ENCODE data around the gene CHRNB1. TPM values are rescaled to one million over a fixed set of nuclear protein-coding genes. Genes with fewer than 3 reads are reported as not detected.
A peak's percentile ranks its signal among the peaks of the same experiment; 100 is the strongest.
"Not testable (repeated sequence)": the region's sequence is repeated elsewhere in the genome, so short reads cannot be mapped to it uniquely, and the experiment has no call there.

The CHRNB1 gene
- total RNA-seq, 1 experiment from 2014 or later, result 6.2 TPM

DNA sequence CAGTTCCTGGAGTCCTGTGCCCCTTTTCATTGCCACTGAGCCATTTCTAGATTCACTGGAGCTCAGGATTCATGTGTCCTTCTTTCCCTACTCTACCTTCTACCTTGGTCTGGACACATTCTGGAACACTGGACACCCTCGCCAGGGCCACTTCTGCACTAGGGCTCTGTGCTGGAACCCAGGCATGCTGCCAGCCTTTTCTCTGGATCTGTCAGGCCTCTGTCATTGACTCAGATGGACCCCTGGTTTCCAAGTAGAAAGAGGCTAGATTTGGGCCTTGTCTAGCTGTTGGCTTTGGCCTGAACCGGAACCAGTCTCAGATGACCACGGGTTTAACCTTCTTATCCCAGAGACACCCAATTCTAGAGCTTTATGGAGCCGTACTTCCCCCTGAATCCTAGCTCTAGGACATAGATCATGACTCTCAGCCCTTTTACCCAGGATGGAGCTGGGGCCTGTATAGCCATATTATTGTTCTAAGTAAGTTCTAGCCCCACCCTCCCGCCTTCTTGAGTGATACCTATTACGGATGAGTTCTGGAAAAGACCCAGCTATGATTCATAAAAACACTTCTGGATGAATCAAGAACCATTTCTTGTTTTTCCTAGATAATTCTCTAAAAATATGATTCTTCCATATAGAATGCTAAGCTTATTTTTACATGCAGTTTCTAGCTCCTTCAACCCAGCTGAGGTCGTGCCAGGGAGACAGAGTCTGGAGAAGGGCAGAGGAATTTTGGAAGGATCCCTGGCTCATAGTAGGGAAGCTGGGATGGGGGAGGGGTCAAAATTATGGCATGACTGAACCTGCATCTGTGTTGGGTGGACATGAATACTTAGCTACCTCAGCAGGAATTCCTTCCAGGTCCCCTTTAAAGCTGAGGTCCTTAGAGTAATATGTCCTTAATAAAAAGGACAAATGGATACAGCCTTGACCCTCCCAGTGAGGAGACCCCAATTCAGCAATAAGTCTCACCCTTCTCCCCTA lies 1.1 kb upstream of the CHRNB1 start:
- no peaks in the 10 kb centered on the region; the same call in 1 of the 2 replicates for H3K27me3 ChIP-seq

DNA sequence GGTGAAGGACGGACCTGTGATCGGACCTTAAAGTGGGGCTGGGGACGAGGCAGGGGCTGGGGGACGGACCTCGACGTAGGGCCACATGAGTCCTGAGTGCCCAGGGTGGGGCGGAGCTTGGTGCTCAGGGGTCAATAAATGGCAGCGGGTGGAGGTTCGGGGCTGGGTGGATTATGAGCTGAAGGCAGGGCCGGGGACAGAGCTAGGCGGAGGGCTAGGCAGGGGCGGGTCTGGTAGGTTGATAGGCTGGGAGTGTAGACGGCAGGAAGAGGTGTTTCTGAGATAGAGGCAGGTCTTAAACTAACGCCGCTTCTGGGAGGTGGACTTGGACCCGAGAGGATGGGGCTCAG lies 733 bp downstream of the CHRNB1 start:
- Histone ChIP-seq H3K4me3 (no peak overlapping the region), H3K27me3 (no peaks in the 10 kb centered on the region), H3K9me3 (no peaks in the 10 kb centered on the region), H3K36me3 (no peaks in the 10 kb centered on the region)
- no peak for DNase-seq

More for the DNA sequence above, 1.1 kb upstream of the CHRNB1 start:
- Histone ChIP-seq H3K4me3 (no peak overlapping the region), H3K36me3 (no peaks in the 10 kb centered on the region), H3K9me3 (no peaks in the 10 kb centered on the region)
- no peak for DNase-seq

DNA sequence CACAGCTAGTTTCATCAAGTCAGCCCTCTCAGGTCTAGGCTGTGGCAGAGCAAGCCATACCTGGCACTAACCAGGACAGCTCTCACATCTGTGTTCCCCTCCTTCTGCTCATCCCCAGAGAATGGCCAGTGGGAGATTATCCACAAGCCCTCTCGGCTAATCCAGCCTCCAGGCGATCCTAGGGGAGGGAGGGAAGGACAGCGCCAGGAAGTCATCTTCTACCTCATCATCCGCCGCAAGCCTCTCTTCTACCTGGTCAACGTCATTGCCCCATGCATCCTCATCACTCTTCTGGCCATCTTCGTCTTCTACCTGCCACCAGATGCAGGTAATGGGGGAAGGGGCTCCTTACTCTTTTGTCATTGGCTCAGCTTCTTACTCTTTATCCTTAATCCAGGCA lies 3.6 kb downstream of the CHRNB1 start:
- DNase-seq, result no peak
- Histone ChIP-seq H3K9me3 (no peaks in the 10 kb centered on the region), H3K36me3 (no peaks in the 10 kb centered on the region), H3K27me3 (no peaks in the 10 kb centered on the region), H3K4me3 (no peak overlapping the region)

DNA sequence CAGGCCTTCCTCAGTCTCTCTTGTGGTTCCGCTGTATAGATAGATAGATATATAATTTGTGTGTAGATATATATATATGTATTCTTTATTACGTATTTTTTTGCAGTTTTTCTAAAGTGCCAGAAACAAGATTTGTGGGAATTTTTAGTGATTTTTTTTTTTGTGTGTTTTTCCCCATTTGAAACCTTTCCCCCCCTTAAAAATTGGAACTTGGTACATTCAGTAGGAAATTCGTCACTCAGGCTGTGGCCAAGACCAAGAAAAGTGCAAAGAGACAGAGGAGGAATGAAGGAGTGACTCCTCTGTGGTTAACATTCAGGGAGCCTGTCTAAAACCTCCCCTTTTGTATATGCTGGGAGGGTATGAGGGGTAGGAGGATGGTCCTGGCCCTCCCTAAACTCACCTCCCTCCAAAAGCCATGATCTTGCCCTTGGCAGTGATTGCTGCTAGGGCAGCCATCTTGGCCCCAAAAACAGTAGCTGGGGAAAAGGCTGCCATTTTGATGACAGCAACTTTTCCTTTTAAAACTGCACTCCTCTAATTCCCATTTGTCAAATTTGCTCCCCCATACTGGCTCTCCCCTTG lies 15.2 kb downstream of the CHRNB1 start:
- Histone ChIP-seq H3K36me3 (no peaks in the 10 kb centered on the region), H3K27me3 (no peaks in the 10 kb centered on the region), H3K9me3 (no peaks in the 10 kb centered on the region), H3K4me3 (no peak overlapping the region)
- no peak for DNase-seq

DNA sequence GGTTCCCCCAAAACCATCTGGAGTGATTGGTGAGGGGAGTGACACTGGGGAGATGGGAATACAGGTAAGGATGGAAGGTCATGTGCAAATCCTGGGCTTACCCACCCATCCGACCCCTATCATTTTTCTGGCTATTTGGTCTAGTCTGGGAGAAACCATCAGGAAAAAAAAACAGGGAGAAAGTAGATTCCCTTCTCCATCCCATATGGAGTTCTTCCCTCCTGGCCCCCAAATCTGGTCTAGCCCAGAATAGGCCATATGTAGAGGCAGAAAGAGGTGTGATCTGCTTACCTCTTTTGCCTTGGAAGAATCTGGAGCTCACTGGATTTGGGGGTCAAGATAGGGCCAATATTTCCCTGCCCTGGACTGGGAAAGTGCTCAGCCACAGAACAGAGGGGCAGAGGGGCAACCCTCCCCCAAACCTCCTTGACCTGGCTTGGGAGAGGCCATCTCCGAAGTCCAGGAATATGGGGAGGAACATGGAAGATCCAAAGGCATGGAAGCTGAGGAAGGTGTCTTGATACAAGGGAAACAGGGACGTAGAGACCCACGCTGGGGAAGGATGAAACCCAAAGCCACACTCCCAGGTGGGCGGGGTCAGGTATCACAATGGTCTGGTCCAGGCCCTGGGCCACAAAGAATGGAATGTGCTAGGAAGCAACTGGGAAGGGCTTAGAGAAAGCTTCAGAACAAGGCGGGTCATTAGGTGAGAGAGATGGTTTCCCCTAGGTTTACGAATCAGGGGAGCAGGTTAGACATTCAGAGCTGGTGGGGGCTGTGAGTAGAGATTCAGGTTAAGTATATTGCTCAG lies 16.2 kb downstream of the CHRNB1 start:
- Histone ChIP-seq H3K36me3 (no peaks in the 10 kb centered on the region; the same call in 1 of the 2 replicates), H3K9me3 (no peaks in the 10 kb centered on the region), H3K27me3 (no peaks in the 10 kb centered on the region), H3K4me3 (no peak overlapping the region)
- DNase-seq, result no peak

DNA sequence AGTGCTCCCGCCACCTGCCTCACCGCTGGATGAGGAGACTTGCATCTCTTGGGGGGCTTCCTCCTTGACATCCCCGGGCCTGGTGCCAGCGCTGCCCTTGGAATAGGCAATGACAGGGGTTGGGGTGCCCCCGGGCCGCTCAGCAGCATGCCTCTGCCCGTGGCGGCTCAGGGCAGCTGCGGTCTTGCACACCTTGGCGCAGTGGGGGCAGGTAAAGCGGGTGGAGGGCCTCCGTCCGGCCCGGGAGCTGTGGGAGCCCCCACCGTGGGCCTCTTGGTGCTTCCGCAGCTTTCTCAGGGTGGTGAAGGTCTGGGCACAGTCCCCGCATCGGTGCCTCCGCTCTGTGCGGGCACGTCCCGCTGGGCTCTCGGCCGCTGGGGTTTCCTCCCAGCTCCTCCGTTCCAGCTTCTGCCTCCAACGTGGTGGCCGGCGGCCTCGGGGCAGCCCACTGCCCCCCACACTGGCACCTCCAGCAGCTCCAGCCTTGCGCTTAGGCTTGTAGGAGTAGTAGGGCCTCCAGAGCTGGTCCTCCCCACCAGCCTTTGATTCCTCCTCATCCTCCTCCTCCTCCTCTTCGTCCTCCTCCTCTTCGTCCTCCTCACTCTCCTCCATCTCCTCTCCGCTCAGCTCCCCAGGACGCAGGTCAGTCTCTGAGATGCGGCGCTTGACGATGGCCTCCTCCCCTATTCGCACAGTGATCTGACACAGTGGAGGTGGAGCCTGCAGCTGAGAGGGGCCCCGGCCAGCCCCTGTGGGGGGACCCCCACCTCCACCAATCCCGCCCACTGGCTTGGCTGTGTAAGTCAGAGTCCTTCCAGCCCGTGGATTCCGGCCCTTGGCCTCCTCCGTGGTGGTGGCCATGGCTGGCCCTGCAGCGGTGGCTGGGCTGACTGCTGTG lies 17.9 kb downstream of the CHRNB1 start:
- Histone ChIP-seq H3K4me3 (no peak overlapping the region), H3K9me3 (no peaks in the 10 kb centered on the region), H3K36me3 (peaks cover 3% of the 10 kb centered on the region; the same call in 1 of the 2 replicates), H3K27me3 (no peaks in the 10 kb centered on the region)
- DNase-seq, result no peak

DNA sequence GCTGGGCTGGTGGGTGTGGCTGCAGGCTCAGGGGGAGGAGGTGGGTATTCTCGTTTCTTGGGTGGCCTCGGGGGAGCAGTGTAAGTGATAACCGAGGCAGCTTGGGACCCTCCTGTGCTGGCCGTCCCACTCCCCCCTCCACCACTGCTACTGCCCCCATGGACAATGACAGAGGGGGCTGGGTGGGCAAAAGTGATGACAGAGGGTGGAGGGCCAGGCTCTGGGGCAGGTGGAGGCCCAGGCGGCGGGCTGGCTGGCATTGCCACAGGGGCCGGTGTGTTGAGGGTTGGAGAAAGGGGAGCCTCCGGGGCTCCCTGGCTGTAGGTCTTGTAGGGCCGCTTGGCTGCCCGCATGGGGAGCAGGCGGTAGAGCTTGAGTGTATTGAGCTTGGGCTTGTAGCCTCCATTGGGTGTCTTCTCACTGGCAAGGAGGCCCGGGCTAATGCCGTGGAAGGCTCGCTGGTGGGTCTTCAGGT lies 18.5 kb downstream of the CHRNB1 start:
- Histone ChIP-seq H3K9me3 (no peaks in the 10 kb centered on the region), H3K4me3 (no peak overlapping the region), H3K36me3 (peaks cover 3% of the 10 kb centered on the region; the same call in 1 of the 2 replicates), H3K27me3 (no peaks in the 10 kb centered on the region)
- no peak for DNase-seq

DNA sequence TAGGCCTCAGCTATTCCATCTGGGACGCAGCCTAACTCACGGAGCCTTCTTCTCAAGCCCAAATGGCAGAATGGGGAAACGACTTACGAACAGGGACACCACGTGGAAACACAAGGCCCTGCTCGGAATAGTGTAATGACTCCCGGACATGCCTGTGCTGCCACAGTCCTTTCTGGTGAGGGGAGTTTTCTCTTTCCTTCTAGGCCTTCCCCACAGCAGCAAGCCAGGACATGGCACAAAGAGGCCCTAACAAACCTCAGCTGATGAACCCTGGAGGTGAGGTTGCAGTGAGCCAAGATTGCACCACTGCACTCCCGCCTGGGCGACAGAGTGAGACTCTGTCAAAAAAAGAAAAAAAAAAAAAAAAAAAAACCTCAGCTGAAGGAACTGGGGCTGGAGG lies 19.2 kb downstream of the CHRNB1 start:
- DNase-seq, result no peak
- H3K36me3 ChIP-seq, result peaks cover 3% of the 10 kb centered on the region; the same call in 1 of the 2 replicates

DNA sequence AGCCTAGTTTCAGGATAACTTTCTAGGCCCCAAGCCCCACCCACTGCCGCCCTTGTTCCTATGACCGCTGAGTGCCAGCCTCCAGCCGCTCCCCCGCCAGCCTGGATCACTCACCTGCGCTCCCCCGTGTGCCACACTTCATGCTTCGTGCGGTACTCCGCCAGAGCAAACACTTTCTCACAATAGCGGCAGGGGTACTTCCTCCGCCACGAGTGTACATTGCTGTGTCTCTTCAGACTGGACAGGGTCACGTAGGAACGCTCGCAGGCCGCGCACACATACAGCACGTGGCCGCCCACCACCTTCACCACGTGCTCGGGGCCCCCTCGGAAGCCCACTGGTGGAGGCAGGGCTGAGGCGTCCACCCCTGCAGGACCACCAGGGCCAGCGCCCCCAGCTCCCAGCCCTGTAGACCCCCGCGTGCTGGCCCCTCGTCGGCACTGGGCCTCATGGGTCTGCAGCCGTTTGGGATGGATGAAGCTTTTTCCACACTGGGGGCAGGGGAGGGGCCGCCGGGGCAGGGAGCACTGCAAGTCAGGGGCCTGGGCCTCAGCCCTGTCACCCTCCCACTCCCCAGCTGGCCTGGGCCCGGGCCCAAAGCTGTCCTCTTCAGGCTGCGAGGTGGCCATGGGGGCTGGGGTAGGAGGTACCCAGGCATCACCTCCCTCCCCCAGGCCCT lies 20.9 kb downstream of the CHRNB1 start:
- Histone ChIP-seq H3K9me3 (no peaks in the 10 kb centered on the region), H3K4me3 (no peak overlapping the region), H3K36me3 (peaks cover 3% of the 10 kb centered on the region; the same call in 1 of the 2 replicates), H3K27me3 (no peaks in the 10 kb centered on the region)
- no peak for DNase-seq

More for the DNA sequence above, 19.2 kb downstream of the CHRNB1 start:
- Histone ChIP-seq H3K4me3 (no peak overlapping the region), H3K27me3 (no peaks in the 10 kb centered on the region), H3K9me3 (no peaks in the 10 kb centered on the region)

DNA sequence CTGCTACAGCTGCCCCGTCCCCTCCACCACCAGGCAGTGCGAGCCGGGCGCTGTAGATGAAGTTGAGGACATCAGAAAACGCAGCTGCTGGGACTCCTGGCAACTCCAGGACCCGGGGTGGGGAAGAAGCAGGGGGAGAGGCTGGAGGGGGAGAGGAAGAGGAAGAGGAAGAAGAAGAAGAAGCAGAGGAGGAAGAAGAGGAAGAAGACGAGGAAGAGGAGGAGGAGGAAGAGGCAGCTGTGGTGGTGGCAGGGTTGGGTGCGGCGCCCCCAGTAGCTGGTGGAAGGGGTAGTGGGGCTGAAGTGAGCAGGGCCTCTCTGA lies 21.4 kb downstream of the CHRNB1 start:
- no peaks in the 10 kb centered on the region for H3K27me3 ChIP-seq
- no peaks in the 10 kb centered on the region for H3K9me3 ChIP-seq
- H3K4me3 ChIP-seq, result no peak overlapping the region
- DNase-seq, result no peak
- H3K36me3 ChIP-seq, result peaks cover 3% of the 10 kb centered on the region; the same call in 1 of the 2 replicates

DNA sequence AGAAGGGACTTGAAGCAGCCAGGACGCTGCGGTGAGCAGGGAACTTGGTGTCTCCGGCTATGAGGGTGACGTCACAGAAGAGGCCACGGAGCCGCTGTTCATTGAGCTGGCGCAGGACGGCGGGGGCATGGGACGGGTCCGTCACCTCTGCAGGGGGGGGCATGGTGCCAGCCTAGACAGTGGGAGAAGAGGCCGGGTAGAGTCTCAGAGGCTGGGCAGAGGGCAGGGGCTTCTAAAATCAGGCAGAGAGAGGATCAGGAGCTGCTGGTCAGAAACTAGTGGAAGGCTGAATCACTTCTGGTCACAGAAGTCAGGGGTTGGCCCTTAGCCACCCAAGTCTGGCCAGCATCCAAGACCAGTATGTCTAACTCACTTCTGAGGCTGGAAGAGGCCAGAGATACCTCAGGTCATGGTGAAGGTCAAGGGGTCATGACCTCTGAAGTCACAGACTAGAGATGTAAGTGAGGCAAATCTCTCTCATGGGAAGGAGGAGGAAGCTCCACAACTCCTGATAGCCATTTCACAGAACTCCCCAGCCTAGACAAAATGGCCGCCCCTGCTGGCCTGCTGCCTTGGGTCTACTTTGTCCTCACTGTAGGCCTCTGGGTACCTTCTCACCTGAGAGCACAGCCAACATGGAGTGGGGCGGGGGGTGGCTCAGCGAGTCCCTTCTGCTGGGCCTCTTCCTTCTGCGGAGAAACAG lies 21.9 kb downstream of the CHRNB1 start:
- H3K36me3 ChIP-seq, result peaks cover 3% of the 10 kb centered on the region; the same call in 1 of the 2 replicates
- no peak overlapping the region for H3K4me3 ChIP-seq
- H3K9me3 ChIP-seq, result no peaks in the 10 kb centered on the region
- DNase-seq, result peak; percentile 71
- H3K27me3 ChIP-seq, result no peaks in the 10 kb centered on the region

DNA sequence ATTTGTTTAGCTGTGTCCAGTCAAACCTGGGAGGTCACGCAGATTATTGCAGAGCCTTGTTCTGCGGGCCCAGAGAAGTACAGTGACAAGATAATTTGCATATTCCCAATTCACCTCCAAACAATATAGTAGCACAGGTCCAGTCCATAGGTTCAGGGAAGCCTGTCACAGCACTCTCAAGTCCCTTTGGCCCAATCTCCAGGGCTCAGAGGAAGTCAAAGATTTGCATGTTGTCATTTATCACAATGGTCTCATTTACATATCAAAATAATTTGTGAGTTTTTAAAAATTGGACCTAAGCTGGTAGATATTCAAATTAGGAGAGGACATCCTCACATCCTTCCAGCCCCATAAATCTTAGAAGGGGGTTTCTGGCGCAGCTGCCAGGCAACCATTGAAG lies 22.6 kb downstream of the CHRNB1 start:
- Histone ChIP-seq H3K36me3 (peaks cover 3% of the 10 kb centered on the region; the same call in 1 of the 2 replicates), H3K9me3 (no peaks in the 10 kb centered on the region), H3K4me3 (no peak overlapping the region), H3K27me3 (no peaks in the 10 kb centered on the region)
- no peak for DNase-seq

DNA sequence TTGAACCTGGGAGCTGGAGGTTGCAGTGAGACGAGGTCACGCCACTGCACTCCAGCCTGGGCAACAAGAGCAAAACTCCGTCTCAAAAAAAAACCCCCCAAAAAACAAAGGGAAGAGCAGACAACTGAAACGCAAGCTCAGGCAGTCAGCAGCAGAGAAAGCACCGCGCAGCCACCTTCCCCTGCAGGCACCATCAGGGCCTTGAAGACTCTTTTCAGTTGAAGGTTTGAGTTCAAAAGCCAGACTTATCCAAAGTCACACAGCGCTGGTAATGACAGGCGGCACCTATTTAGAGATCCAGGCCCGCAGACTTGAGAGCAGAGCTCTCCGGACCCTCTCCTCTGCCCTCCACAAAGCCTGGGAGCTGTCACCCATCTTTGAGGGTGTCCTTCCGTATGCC lies 23.4 kb downstream of the CHRNB1 start:
- H3K27me3 ChIP-seq, result no peaks in the 10 kb centered on the region
- DNase-seq, result no peak
- H3K4me3 ChIP-seq, result no peak overlapping the region
- H3K36me3 ChIP-seq, result peaks cover 3% of the 10 kb centered on the region; the same call in 1 of the 2 replicates
- H3K9me3 ChIP-seq, result no peaks in the 10 kb centered on the region

DNA sequence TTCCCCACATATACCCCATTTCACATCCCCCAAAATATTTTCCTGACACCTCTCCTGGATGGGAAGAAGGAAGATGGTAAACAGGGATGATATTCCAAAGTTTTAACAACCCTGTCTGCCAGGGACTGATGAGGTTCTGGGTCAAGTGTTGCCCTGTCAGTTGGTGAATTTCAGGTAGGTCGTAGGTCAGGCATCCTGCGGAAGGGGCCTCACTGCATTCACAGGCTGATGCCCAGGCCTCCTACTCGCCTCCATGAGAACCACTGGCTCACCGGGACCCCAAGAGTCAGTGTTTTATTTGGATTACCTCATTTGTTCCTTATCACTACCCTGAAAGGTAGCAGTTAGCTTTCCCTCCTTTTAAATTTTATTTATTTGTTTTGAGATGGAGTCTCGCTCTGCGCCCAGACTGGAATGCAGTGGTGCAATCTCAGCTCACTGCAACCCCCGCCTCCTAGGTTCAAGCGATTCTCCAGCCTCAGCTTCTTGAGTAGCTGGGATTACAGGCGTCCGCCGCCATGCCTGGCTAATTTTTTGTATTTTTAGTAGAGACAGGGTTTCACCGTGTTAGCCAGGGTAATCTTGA lies 24.0 kb downstream of the CHRNB1 start:
- H3K36me3 ChIP-seq, result peaks cover 3% of the 10 kb centered on the region; the same call in 1 of the 2 replicates
- no peaks in the 10 kb centered on the region for H3K27me3 ChIP-seq
- H3K4me3 ChIP-seq, result no peak overlapping the region
- H3K9me3 ChIP-seq, result no peaks in the 10 kb centered on the region
- DNase-seq, result no peak

DNA sequence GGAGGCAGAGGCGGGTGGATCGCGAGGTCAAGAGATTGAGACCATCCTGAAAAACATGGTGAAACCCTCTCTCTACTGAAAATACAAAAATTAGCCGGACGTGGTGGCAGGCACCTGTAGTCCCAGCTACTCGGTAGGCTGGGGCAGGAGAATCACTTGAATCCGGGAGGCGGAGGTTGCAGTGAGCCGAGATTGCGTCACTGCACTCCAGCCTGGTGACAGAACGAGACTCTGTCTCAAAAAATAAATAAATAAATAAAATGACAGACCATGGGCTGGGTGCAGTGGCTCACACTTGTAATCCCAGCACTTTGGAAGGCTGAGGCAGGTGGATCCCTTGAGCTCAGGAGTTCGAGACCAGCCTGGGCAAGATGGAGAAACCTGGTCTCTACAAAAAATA lies 25.0 kb downstream of the CHRNB1 start:
- H3K27me3 ChIP-seq, H3K4me3 ChIP-seq, H3K36me3 ChIP-seq, H3K9me3 ChIP-seq, DNase-seq: not testable (repeated sequence)
